Astrocyte of the cerebellum (primary cell): Measurements from ENCODE around the gene C1R.
"Not testable (repeated sequence)": the region's sequence is repeated elsewhere in the genome, so short reads cannot be mapped to it uniquely, and the experiment has no call there.

Source experiments
- DNase-seq: peaks from one replicate; pipeline ENCODE4 v3.0.0-alpha.2; 2011; ENCODE audit warnings: low read depth
- H3K4me3 ChIP-seq: 2 replicates; pipeline ENCODE4 v1.5.1; 2011; ENCODE audit warnings: mild to moderate bottlenecking, low read depth, low read length, moderate library complexity
- CTCF ChIP-seq: IDR thresholded peaks from 2 replicates; pipeline ENCODE4 v1.5.1; 2012; ENCODE audit warnings: low read length, low read depth, moderate library complexity, mild to moderate bottlenecking; ENCODE audit errors: missing control alignments
- in situ Hi-C: cut with HindIII; loops from 2 replicates; pipeline ENCODE4 v1.10.0; 2017; ENCODE audit warnings: low sequenced_read_pairs

Gene C1R

GRCh38 chr12:7046383-7047105 is 45.7 kb downstream of the C1R start:
- TF ChIP-seq CTCF, result no peak
- in situ Hi-C loops, result no loop called here
- no peak overlapping the region for H3K4me3 ChIP-seq
- no peak for DNase-seq

- DNase-seq, result no peak
- TF ChIP-seq CTCF, result no peak
- no peak overlapping the region for H3K4me3 ChIP-seq
- in situ Hi-C loops, result no loop called here
These were observed 46.3 kb downstream of the C1R start for GRCh38 chr12:7045913-7046312.

DNA sequence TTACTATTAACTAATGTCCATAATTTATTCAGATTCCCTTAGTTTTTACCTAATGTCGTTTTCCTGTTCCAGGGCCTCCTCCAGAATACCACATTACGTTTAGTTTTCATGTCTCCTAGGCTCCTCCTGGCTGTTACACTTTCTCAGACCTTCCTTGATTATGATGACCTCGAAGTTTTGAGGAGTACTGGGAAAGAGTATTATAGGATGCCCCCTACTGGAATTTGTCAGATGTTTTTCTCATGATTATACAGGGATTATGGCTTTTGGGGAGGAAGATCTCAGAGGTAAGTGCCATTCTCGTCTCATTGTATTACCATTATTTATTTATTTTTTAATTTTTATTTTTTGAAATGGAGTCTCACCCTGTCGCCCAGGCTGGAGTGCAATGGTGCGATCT is 49.4 kb downstream of the C1R start:
- no peak overlapping the region for H3K4me3 ChIP-seq
- in situ Hi-C loops, result no loop called here
- peak; percentile 32 for TF ChIP-seq CTCF
- DNase-seq, result no peak

- H3K4me3 ChIP-seq, result no peak overlapping the region
- no peak for TF ChIP-seq CTCF
- in situ Hi-C loops, result no loop called here
- DNase-seq, result no peak
These were observed 52.8 kb downstream of the C1R start for GRCh38 chr12:7039403-7039802.

GRCh38 chr12:7038591-7038990 is 53.7 kb downstream of the C1R start:
- no peak for TF ChIP-seq CTCF
- no peak for DNase-seq
- in situ Hi-C loops, result no loop called here
- H3K4me3 ChIP-seq, result no peak overlapping the region

GRCh38 chr12:7037411-7037810 is 54.8 kb downstream of the C1R start:
- DNase-seq, in situ Hi-C loops, H3K4me3 ChIP-seq: not testable (repeated sequence)

- no peak for DNase-seq
- H3K4me3 ChIP-seq, result no peak overlapping the region
- no peak for TF ChIP-seq CTCF
- in situ Hi-C loops, result no loop called here
These were observed 56.8 kb downstream of the C1R start for GRCh38 chr12:7035463-7035862.
